NOMO-1 (cell line): ENCODE results near the gene BPIFB3.
"Not testable (repeated sequence)": the region's sequence is repeated elsewhere in the genome, so short reads cannot be mapped to it uniquely, and the experiment has no call there.

Source experiments
- DNase-seq, 2 experiments: peaks; one replicate each; lab custom pipeline; 2025; ENCODE audit not compliant: unreplicated experiment in 2 of 2; lab: John Stamatoyannopoulos, UW

BPIFB3 gene

GRCh38 chr20:33027769-33028751 is 25.6 kb upstream of the BPIFB3 start:
- DNase-seq: no peak

GRCh38 chr20:33028875-33029274 is 24.8 kb upstream of the BPIFB3 start:
- no peak for DNase-seq

- DNase-seq: no peak
These were observed 23.6 kb upstream of the BPIFB3 start for GRCh38 chr20:33030076-33030475.

- DNase-seq: no peak
These were observed 23.1 kb upstream of the BPIFB3 start for GRCh38 chr20:33030569-33030968.

GRCh38 chr20:33031531-33031930 is 22.2 kb upstream of the BPIFB3 start, which contains the start of gene BPIFB6:
Gene BPIFB6 (plus strand): TSS chr20:33031648. CDS start chr20:33031648, 0 bp downstream.
- no peak for DNase-seq

GRCh38 chr20:33032555-33032954 is 21.1 kb upstream of the BPIFB3 start:
- DNase-seq: no peak

GRCh38 chr20:33033381-33033780 is 20.3 kb upstream of the BPIFB3 start:
- DNase-seq: no peak

- no peak for DNase-seq
These were observed 19.6 kb upstream of the BPIFB3 start for GRCh38 chr20:33034115-33034514.

- DNase-seq: no peak
These were observed 18.7 kb upstream of the BPIFB3 start for GRCh38 chr20:33034901-33035492.

- no peak for DNase-seq
These were observed 16.2 kb upstream of the BPIFB3 start for GRCh38 chr20:33037456-33037855.

GRCh38 chr20:33038243-33038642 is 15.5 kb upstream of the BPIFB3 start:
- DNase-seq: no peak

- DNase-seq: no peak
These were observed 11.3 kb upstream of the BPIFB3 start for GRCh38 chr20:33042430-33042829.

GRCh38 chr20:33042983-33043730 is 10.5 kb upstream of the BPIFB3 start:
- DNase-seq: no peak

GRCh38 chr20:33043731-33044181 is 9.9 kb upstream of the BPIFB3 start:
- DNase-seq: no peak

- DNase-seq: not testable (repeated sequence)
These were observed 8.5 kb upstream of the BPIFB3 start for GRCh38 chr20:33045129-33045721.

- no peak for DNase-seq
These were observed 7.3 kb upstream of the BPIFB3 start for GRCh38 chr20:33046412-33046811.

- no peak for DNase-seq
These were observed 2.4 kb upstream of the BPIFB3 start for GRCh38 chr20:33051333-33051732.

- no peak for DNase-seq
These were observed 678 bp downstream of the BPIFB3 start for GRCh38 chr20:33054381-33054780.

GRCh38 chr20:33054791-33055190 is 1.1 kb downstream of the BPIFB3 start:
- DNase-seq: no peak

GRCh38 chr20:33059136-33059535 is 5.4 kb downstream of the BPIFB3 start:
- no peak for DNase-seq
